OCI-LY3 (cell line): ENCODE results near the gene IL7R.

ENCODE experiments used
- CTCF ChIP-seq: fragments of 200-600, 300-600 bp; sonication (generic); IDR thresholded peaks from 2 replicates; pipeline ENCODE4 v1.5.1; 2014; ENCODE audit warnings: antibody characterized with exemption, low read length, low read depth
- EZH2phosphoT487 ChIP-seq: fragments of 200-600 bp; shearing (Covaris generic); IDR thresholded peaks from 2 replicates; pipeline ENCODE4 v1.6.1; 2018; ENCODE audit warnings: antibody characterized with exemption, mixed run types, low read depth

GRCh38 chr5:35920890-35921289 lies 64.2 kb downstream of the IL7R start:
- TF ChIP-seq CTCF (no peak), EZH2phosphoT487 (no peak)
